T-helper 2 cell treated with Interferon-gamma antibody and Interleukin-4, amounts not matched to agents 5 μg/mL and 100 μg/mL, for 36 hours (primary cell): Measurements from ENCODE around the gene METTL24.
"Not testable (repeated sequence)": the region's sequence is repeated elsewhere in the genome, so short reads cannot be mapped to it uniquely, and the experiment has no call there.

Experiments
- DNase-seq: peaks from one replicate; pipeline ENCODE4 v3.0.0; 2021; ENCODE audit warnings: low spot score
- H3K27ac Mint-ChIP-seq: one replicate; pipeline ENCODE4 v1.8.0; 2021; ENCODE audit warnings: mild to moderate bottlenecking, mixed read lengths
- H3K27me3 Mint-ChIP-seq: one replicate; pipeline ENCODE4 v1.8.0; 2021; ENCODE audit warnings: low read depth, mixed read lengths
- H3K36me3 Mint-ChIP-seq: one replicate; pipeline ENCODE4 v1.8.0; 2021; ENCODE audit warnings: low read depth, mixed read lengths
- H3K4me1 Mint-ChIP-seq: one replicate; pipeline ENCODE4 v1.8.0; 2021; ENCODE audit warnings: low read depth, mixed read lengths
- H3K4me3 Mint-ChIP-seq: one replicate; pipeline ENCODE4 v1.8.0; 2022; ENCODE audit warnings: mild to moderate bottlenecking, moderate library complexity, mixed read lengths
- H3K9me3 Mint-ChIP-seq: one replicate; pipeline ENCODE4 v1.8.0; 2021; ENCODE audit warnings: mixed read lengths

The METTL24 gene

GRCh38 chr6:110298916-110299315 is 59.2 kb downstream of the METTL24 start:
- no peaks in the 10 kb centered on the region for H3K36me3 Mint-ChIP-seq
- H3K27me3 Mint-ChIP-seq = peaks cover 17% of the 10 kb centered on the region
- H3K4me3 Mint-ChIP-seq = no peak overlapping the region
- no peaks in the 10 kb centered on the region for H3K9me3 Mint-ChIP-seq
- peaks cover 11% of the 10 kb centered on the region for H3K4me1 Mint-ChIP-seq
- DNase-seq = no peak
- H3K27ac Mint-ChIP-seq = no peak overlapping the region

- Mint-ChIP-seq H3K27ac (no peak overlapping the region), H3K27me3 (peaks cover 22% of the 10 kb centered on the region), H3K36me3 (no peaks in the 10 kb centered on the region), H3K9me3 (no peaks in the 10 kb centered on the region), H3K4me3 (no peak overlapping the region), H3K4me1 (peaks cover 11% of the 10 kb centered on the region)
- no peak for DNase-seq
Observed at GRCh38 chr6:110298411-110298810, 59.7 kb downstream of the METTL24 start.

GRCh38 chr6:110296241-110297025 is 61.7 kb downstream of the METTL24 start:
- Mint-ChIP-seq H3K27ac (no peak overlapping the region), H3K4me1 (peaks cover 11% of the 10 kb centered on the region), H3K4me3 (peak overlapping the region; percentile 67), H3K9me3 (no peaks in the 10 kb centered on the region), H3K27me3 (peaks cover 26% of the 10 kb centered on the region), H3K36me3 (no peaks in the 10 kb centered on the region)
- no peak for DNase-seq

GRCh38 chr6:110295451-110296165 is 62.5 kb downstream of the METTL24 start:
- peak overlapping the region; percentile 39 for H3K27ac Mint-ChIP-seq

GRCh38 chr6:110287462-110288341 is 70.4 kb downstream of the METTL24 start:
- H3K4me1 Mint-ChIP-seq = no peaks in the 10 kb centered on the region
- no peak overlapping the region for H3K27ac Mint-ChIP-seq
- H3K36me3 Mint-ChIP-seq = no peaks in the 10 kb centered on the region
- H3K9me3 Mint-ChIP-seq = no peaks in the 10 kb centered on the region
- peaks cover 16% of the 10 kb centered on the region for H3K27me3 Mint-ChIP-seq
- no peak for DNase-seq
- no peak overlapping the region for H3K4me3 Mint-ChIP-seq

More at GRCh38 chr6:110295451-110296165, 62.5 kb downstream of the METTL24 start:
- H3K4me1 Mint-ChIP-seq = peaks cover 11% of the 10 kb centered on the region
- H3K27me3 Mint-ChIP-seq = peaks cover 29% of the 10 kb centered on the region
- H3K9me3 Mint-ChIP-seq = no peaks in the 10 kb centered on the region
- DNase-seq = no peak
- no peaks in the 10 kb centered on the region for H3K36me3 Mint-ChIP-seq
- peak overlapping the region; percentile 34 for H3K4me3 Mint-ChIP-seq

- no peak for DNase-seq
- H3K4me1 Mint-ChIP-seq = no peaks in the 10 kb centered on the region
- H3K36me3 Mint-ChIP-seq = no peaks in the 10 kb centered on the region
- H3K4me3 Mint-ChIP-seq = no peak overlapping the region
- H3K27me3 Mint-ChIP-seq = peaks cover 9% of the 10 kb centered on the region
- no peaks in the 10 kb centered on the region for H3K9me3 Mint-ChIP-seq
- no peak overlapping the region for H3K27ac Mint-ChIP-seq
Observed at GRCh38 chr6:110285306-110286060, 72.7 kb downstream of the METTL24 start.

- DNase-seq = no peak
- Mint-ChIP-seq H3K4me3 (no peak overlapping the region), H3K27ac (no peak overlapping the region), H3K36me3 (no peaks in the 10 kb centered on the region), H3K9me3 (no peaks in the 10 kb centered on the region), H3K27me3 (peaks cover 5% of the 10 kb centered on the region), H3K4me1 (no peaks in the 10 kb centered on the region)
Observed at GRCh38 chr6:110284855-110285254, 73.3 kb downstream of the METTL24 start.

- H3K9me3 Mint-ChIP-seq = no peaks in the 10 kb centered on the region
- peaks cover 2% of the 10 kb centered on the region for H3K27me3 Mint-ChIP-seq
- no peaks in the 10 kb centered on the region for H3K4me1 Mint-ChIP-seq
- no peak for DNase-seq
- H3K27ac Mint-ChIP-seq = no peak overlapping the region
- no peaks in the 10 kb centered on the region for H3K36me3 Mint-ChIP-seq
- H3K4me3 Mint-ChIP-seq = no peak overlapping the region
Observed at GRCh38 chr6:110283657-110284056, 74.5 kb downstream of the METTL24 start.

- Mint-ChIP-seq H3K4me3 (no peak overlapping the region), H3K36me3 (no peaks in the 10 kb centered on the region), H3K4me1 (no peaks in the 10 kb centered on the region), H3K27me3 (peaks cover 2% of the 10 kb centered on the region), H3K27ac (no peak overlapping the region), H3K9me3 (no peaks in the 10 kb centered on the region)
- DNase-seq = no peak
Observed at GRCh38 chr6:110282412-110282811, 75.7 kb downstream of the METTL24 start.

- no peak overlapping the region for H3K27ac Mint-ChIP-seq
- no peaks in the 10 kb centered on the region for H3K4me1 Mint-ChIP-seq
- H3K4me3 Mint-ChIP-seq = no peak overlapping the region
- DNase-seq = no peak
- peaks cover 4% of the 10 kb centered on the region for H3K27me3 Mint-ChIP-seq
- H3K9me3 Mint-ChIP-seq = no peaks in the 10 kb centered on the region
- H3K36me3 Mint-ChIP-seq = no peaks in the 10 kb centered on the region
Observed at GRCh38 chr6:110277100-110277665, 81.0 kb downstream of the METTL24 start.

GRCh38 chr6:110272781-110273180 is 85.4 kb downstream of the METTL24 start:
- DNase-seq, H3K4me1 Mint-ChIP-seq, H3K27me3 Mint-ChIP-seq, H3K4me3 Mint-ChIP-seq, H3K9me3 Mint-ChIP-seq, H3K27ac Mint-ChIP-seq, H3K36me3 Mint-ChIP-seq: not testable (repeated sequence)

- Mint-ChIP-seq H3K4me1 (no peaks in the 10 kb centered on the region), H3K27me3 (peaks cover 4% of the 10 kb centered on the region), H3K4me3 (no peak overlapping the region), H3K36me3 (no peaks in the 10 kb centered on the region), H3K27ac (no peak overlapping the region), H3K9me3 (no peaks in the 10 kb centered on the region)
- no peak for DNase-seq
Observed at GRCh38 chr6:110271732-110272022, 86.5 kb downstream of the METTL24 start.

- Mint-ChIP-seq H3K27me3 (no peaks in the 10 kb centered on the region), H3K27ac (no peak overlapping the region), H3K4me3 (no peak overlapping the region), H3K4me1 (no peaks in the 10 kb centered on the region), H3K9me3 (no peaks in the 10 kb centered on the region), H3K36me3 (no peaks in the 10 kb centered on the region)
- no peak for DNase-seq
Observed at GRCh38 chr6:110270165-110270564, 88.0 kb downstream of the METTL24 start.
